Ishikawa (cell line): ENCODE measurements around the gene EFHB.

ENCODE experiments used
- CEBPB ChIP-seq: IDR thresholded peaks from 2 replicates; pipeline ENCODE4 v1.6.1; 2012
- CREB1 ChIP-seq: IDR thresholded peaks from 2 replicates; pipeline ENCODE4 v1.6.1; 2012; ENCODE audit warnings: low read depth
- EGR1 ChIP-seq: IDR thresholded peaks from 2 replicates; pipeline ENCODE4 v1.6.1; 2012
- EP300 ChIP-seq: IDR thresholded peaks from 2 replicates; pipeline ENCODE4 v1.6.1; 2012; ENCODE audit warnings: borderline replicate concordance
- FOXM1 ChIP-seq: IDR thresholded peaks from 2 replicates; pipeline ENCODE4 v1.6.1; 2012; ENCODE audit warnings: low read depth, borderline replicate concordance
- MAX ChIP-seq: IDR thresholded peaks from 2 replicates; pipeline ENCODE4 v1.6.1; 2012
- NFIC ChIP-seq: IDR thresholded peaks from 2 replicates; pipeline ENCODE4 v1.6.1; 2012
- RAD21 ChIP-seq: IDR thresholded peaks from 2 replicates; pipeline ENCODE4 v1.6.1; 2012; ENCODE audit warnings: low read depth
- REST ChIP-seq: IDR thresholded peaks from 2 replicates; pipeline ENCODE4 v1.6.1; 2012; ENCODE audit warnings: low read depth, mild to moderate bottlenecking
- TAF1 ChIP-seq: IDR thresholded peaks from 2 replicates; pipeline ENCODE4 v1.6.1; 2012; ENCODE audit warnings: low read depth, mild to moderate bottlenecking
- TCF12 ChIP-seq: IDR thresholded peaks from 2 replicates; pipeline ENCODE4 v1.6.1; 2012; ENCODE audit warnings: low read depth
- TEAD4 ChIP-seq: IDR thresholded peaks from 2 replicates; pipeline ENCODE4 v1.6.1; 2012
- USF1 ChIP-seq: IDR thresholded peaks from 2 replicates; pipeline ENCODE4 v1.6.1; 2012
- YY1 ChIP-seq: IDR thresholded peaks from 2 replicates; pipeline ENCODE4 v1.6.1; 2012; ENCODE audit warnings: low read depth
- ZBTB7A ChIP-seq: IDR thresholded peaks from 2 replicates; pipeline ENCODE4 v1.6.1; 2012; ENCODE audit warnings: low read depth

Gene EFHB

GRCh38 chr3:19931767-19932188 lies 2.2 kb downstream of the EFHB start:
- TF ChIP-seq MAX = no peak
- no peak for TF ChIP-seq RAD21
- TF ChIP-seq FOXM1 = no peak
- TF ChIP-seq NFIC = no peak
- TF ChIP-seq TAF1 = no peak
- no peak for TF ChIP-seq USF1
- TF ChIP-seq ZBTB7A = no peak
- TF ChIP-seq TCF12 = no peak
- TF ChIP-seq EP300 = no peak
- no peak for TF ChIP-seq CREB1
- no peak for TF ChIP-seq REST
- no peak for TF ChIP-seq EGR1
- no peak for TF ChIP-seq TEAD4
- no peak for TF ChIP-seq YY1
- no peak for TF ChIP-seq CEBPB

GRCh38 chr3:19931180-19931692 lies 2.8 kb downstream of the EFHB start:
- TF ChIP-seq CREB1 (no peak), FOXM1 (no peak), EP300 (no peak), REST (no peak), ZBTB7A (no peak), EGR1 (no peak), USF1 (no peak), TEAD4 (no peak), CEBPB (no peak), YY1 (no peak), NFIC (no peak), RAD21 (no peak), TAF1 (no peak), MAX (no peak), TCF12 (no peak)

GRCh38 chr3:19920401-19921080 lies 13.5 kb downstream of the EFHB start:
- no peak for TF ChIP-seq ZBTB7A
- no peak for TF ChIP-seq CEBPB
- no peak for TF ChIP-seq MAX
- no peak for TF ChIP-seq USF1
- no peak for TF ChIP-seq FOXM1
- TF ChIP-seq TEAD4 = no peak
- TF ChIP-seq REST = no peak
- TF ChIP-seq EGR1 = no peak
- no peak for TF ChIP-seq CREB1
- TF ChIP-seq RAD21 = no peak
- TF ChIP-seq NFIC = no peak
- TF ChIP-seq TCF12 = no peak
- no peak for TF ChIP-seq YY1
- no peak for TF ChIP-seq EP300
- TF ChIP-seq TAF1 = no peak
